WERI-Rb-1 (cell line): ENCODE data around the gene PRRT1.

Experiments used
- DNase-seq: peaks from one replicate; pipeline ENCODE4 v3.0.0-alpha.2; 2020
- H3K27ac ChIP-seq: fragments of 250-450 bp; sonication (Bioruptor Pico); 2 replicates; pipeline ENCODE4 v1.5.1; 2020; ENCODE audit warnings: mild to moderate bottlenecking, moderate library complexity
- H3K27me3 ChIP-seq: fragments of 250-450 bp; sonication (Bioruptor Pico); 2 replicates; pipeline ENCODE4 v1.5.1; 2021; ENCODE audit warnings: mild to moderate bottlenecking, low read depth, moderate library complexity; ENCODE audit not compliant: insufficient read depth, severe bottlenecking
- H3K36me3 ChIP-seq: fragments of 250-450 bp; sonication (Bioruptor Pico); 2 replicates; pipeline ENCODE4 v1.5.1; 2020; ENCODE audit warnings: mild to moderate bottlenecking, moderate library complexity
- H3K4me3 ChIP-seq: 2 replicates; pipeline ENCODE4 v1.5.1; 2011; ENCODE audit warnings: low read depth, mild to moderate bottlenecking, control low read depth, low read length
- H3K9me3 ChIP-seq: fragments of 250-450 bp; sonication (Bioruptor Pico); 2 replicates; pipeline ENCODE4 v1.5.1; 2021; ENCODE audit warnings: mild to moderate bottlenecking, moderate library complexity; ENCODE audit not compliant: severe bottlenecking
- TF ChIP-seq, protein P1 (sequence below): IDR thresholded peaks from 2 replicates; pipeline ENCODE4 v1.5.1; 2011; ENCODE audit warnings: low read depth, mild to moderate bottlenecking, control low read depth, inconsistent platforms, low read length

PRRT1 gene

DNA sequence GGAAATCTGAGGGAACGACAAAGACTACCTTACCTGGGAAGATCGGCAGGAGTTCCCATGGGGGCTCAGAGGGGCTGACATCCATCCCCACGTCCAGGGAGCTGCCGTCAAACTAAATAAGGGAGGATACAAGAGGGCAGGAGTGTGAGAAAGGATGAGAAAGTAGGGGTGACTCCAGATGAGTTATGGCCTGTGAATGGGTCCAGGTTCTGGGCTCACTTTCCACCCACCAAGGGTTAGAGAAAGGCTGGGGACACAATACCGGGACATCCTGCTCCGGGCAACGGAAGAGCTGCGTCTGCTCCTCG lies 24.4 kb downstream of the PRRT1 start:
- no peak for DNase-seq
- Histone ChIP-seq H3K27ac (peak overlapping the region; percentile 87), H3K4me3 (peak overlapping the region; percentile 88), H3K27me3 (no peaks in the 10 kb centered on the region), H3K36me3 (peaks cover 43% of the 10 kb centered on the region), H3K9me3 (no peaks in the 10 kb centered on the region)
- TF ChIP-seq, protein P1, sequence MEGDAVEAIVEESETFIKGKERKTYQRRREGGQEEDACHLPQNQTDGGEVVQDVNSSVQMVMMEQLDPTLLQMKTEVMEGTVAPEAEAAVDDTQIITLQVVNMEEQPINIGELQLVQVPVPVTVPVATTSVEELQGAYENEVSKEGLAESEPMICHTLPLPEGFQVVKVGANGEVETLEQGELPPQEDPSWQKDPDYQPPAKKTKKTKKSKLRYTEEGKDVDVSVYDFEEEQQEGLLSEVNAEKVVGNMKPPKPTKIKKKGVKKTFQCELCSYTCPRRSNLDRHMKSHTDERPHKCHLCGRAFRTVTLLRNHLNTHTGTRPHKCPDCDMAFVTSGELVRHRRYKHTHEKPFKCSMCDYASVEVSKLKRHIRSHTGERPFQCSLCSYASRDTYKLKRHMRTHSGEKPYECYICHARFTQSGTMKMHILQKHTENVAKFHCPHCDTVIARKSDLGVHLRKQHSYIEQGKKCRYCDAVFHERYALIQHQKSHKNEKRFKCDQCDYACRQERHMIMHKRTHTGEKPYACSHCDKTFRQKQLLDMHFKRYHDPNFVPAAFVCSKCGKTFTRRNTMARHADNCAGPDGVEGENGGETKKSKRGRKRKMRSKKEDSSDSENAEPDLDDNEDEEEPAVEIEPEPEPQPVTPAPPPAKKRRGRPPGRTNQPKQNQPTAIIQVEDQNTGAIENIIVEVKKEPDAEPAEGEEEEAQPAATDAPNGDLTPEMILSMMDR = no peak

DNA sequence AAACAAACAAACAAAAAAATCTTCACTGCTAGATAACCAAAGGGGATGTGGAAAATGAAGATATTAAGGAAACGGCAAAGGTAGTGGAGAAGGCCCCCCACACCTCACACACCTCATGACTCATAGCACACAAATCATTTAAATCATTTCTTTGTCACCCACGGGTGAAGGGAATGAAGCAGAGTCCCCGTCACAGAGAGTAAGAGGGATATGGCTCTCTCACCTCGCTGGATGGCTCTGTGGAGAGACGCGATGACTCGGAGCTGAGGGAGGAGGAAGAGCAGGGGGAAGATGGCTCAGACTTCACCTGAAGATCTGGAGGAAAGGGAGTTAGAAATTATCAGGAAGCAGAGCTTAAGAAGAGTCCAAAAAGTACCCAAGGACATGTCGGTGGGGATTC lies 24.9 kb downstream of the PRRT1 start:
- no peak overlapping the region for H3K4me3 ChIP-seq
- no peak overlapping the region for H3K27ac ChIP-seq
- H3K27me3 ChIP-seq = no peaks in the 10 kb centered on the region
- DNase-seq = no peak
- H3K36me3 ChIP-seq = peaks cover 48% of the 10 kb centered on the region
- TF ChIP-seq, protein P1 = no peak
- no peaks in the 10 kb centered on the region for H3K9me3 ChIP-seq

DNA sequence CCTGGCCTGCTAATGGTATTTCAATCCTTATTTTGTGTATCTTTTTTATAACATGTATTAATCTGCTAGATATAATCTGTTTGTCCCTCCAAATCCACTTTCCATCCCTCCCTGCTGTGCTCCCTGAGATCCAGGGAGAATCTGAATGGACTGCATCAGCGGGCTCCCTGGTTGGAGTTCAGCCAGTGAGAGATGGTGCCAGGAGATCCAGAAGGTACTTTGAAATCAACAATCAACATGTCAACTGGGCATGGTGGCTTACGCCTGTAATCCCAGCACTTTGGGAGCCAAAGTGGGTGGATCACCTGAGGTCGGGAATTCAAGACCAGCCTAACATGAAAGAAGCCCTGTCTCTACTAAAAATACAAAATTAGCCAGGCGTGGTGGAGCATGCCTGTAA lies 28.1 kb downstream of the PRRT1 start:
- H3K4me3 ChIP-seq = no peak overlapping the region
- TF ChIP-seq, protein P1 = no peak
- H3K36me3 ChIP-seq = peaks cover 75% of the 10 kb centered on the region
- no peak for DNase-seq
- H3K27ac ChIP-seq = no peak overlapping the region
- no peaks in the 10 kb centered on the region for H3K27me3 ChIP-seq
- H3K9me3 ChIP-seq = no peaks in the 10 kb centered on the region

DNA sequence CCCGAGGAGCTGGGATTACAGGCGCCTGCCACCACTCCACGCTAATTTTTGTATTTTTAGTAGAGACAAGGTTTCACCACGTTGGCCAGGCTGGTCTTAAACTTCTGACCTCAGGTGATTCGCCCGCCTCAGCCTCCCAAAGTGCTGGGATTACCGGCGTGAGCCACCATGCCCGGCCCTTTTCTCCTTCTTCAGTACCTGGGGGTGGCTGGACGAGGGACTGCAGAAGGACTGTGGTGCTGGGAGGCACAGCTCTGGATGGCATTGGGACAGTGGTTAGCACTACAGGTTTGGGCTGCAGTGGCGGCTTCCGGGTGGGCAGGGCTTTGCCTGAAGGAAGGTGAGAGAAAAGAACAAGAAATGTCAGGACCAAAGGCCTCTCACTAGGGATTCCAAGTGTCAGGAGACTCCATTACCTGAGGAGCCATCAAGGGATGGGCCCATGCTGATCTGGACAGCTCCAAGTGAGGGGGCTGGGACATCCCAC lies 31.1 kb downstream of the PRRT1 start:
- no peak for DNase-seq
- peaks cover 92% of the 10 kb centered on the region for H3K36me3 ChIP-seq
- no peaks in the 10 kb centered on the region for H3K9me3 ChIP-seq
- no peak overlapping the region for H3K4me3 ChIP-seq
- H3K27me3 ChIP-seq = no peaks in the 10 kb centered on the region
- TF ChIP-seq, protein P1 = no peak
- H3K27ac ChIP-seq = no peak overlapping the region

DNA sequence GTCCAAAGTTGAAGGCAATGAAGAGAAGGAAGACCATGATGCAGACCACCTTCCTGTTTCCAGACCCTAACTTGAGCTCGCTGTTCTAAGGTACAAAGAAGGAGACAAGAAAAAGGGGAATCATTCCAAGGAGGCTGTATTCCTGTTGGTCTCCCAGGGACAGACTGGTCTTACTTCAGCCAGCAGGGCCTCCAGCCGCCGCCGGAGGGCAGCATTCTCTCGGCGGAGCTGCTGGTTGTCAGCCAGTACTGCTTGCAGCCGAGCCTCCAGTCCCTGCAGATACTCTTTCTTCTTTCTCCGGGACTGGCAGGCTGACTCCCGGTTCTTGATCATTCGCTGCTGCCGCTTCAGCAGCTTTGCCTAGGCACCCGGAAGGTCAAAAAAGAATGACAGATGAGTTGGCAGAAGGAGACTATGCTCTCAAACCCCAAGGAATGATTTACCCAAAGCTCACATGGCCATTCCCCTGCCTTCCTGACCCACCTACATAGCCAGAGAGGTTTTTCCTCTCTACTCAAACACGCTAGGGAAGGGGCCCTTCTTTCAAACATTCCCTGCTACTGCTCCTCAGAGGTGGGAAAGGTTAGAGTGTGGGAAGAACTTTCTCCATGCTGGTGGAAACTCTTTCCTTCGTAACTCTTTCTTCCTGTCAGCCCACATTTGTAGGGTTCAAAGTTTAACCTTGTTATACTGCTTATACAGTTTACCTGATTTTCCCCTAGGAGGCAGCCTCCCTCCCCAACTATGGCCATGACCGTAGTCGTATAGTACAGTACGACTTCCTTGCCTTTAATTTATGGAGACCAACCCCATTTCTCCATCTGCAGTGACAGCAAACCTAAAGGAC lies 32.7 kb downstream of the PRRT1 start:
- TF ChIP-seq, protein P1 = peak; percentile 100
- H3K36me3 ChIP-seq = peaks cover 84% of the 10 kb centered on the region
- peak; percentile 95 for DNase-seq
- H3K27ac ChIP-seq = no peak overlapping the region
- no peaks in the 10 kb centered on the region for H3K27me3 ChIP-seq
- no peak overlapping the region for H3K4me3 ChIP-seq
- H3K9me3 ChIP-seq = no peaks in the 10 kb centered on the region

DNA sequence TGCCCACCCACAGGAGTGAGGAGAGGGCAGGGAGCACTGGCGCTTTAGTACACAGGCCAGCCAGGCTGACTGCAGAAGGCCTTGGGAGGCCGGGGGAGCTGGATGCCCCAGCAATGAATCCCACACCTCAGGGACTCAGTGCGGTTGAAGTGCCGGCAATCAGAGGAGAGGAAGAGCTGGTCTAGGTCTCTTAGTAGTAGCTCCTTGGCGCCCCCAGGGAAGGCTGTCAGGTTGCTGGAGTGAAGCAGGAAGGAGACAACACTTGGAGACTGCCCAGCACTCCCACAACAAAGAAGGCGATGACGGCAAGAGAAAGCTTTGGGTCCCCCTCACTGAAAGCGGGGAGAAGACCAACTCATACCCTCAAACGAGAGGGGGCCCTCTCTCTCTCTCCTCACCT lies 34.3 kb downstream of the PRRT1 start:
- TF ChIP-seq, protein P1 = no peak
- H3K36me3 ChIP-seq = peaks cover 74% of the 10 kb centered on the region
- no peaks in the 10 kb centered on the region for H3K9me3 ChIP-seq
- no peak for DNase-seq
- H3K4me3 ChIP-seq = no peak overlapping the region
- no peak overlapping the region for H3K27ac ChIP-seq
- no peaks in the 10 kb centered on the region for H3K27me3 ChIP-seq
